ENCODE data around the gene SLC5A8.

GRCh38 chr12:101127521-101128219, 82.4 kb downstream of the SLC5A8 start:
- TF ChIP-seq CTCF (IDR thresholded peaks at IDR 0.05), result no peak
- TF ChIP-seq EZH2 (IDR thresholded peaks at IDR 0.05; ENCODE audit: borderline replicate concordance, insufficient read depth, low read depth, low read length, poor library complexity, severe bottlenecking), result no peak
